ENCODE results near the gene SYTL1. TPM values are rescaled to one million over a fixed set of nuclear protein-coding genes. Genes with fewer than 3 reads are reported as not detected.

Gene SYTL1
- total RNA-seq, 1 donor from 2014 or later: not detected

- no peak for DNase-seq
Measured at GRCh38 chr1:27364696-27365371, 23.0 kb downstream of the SYTL1 start.

GRCh38 chr1:27365372-27366112 is 23.7 kb downstream of the SYTL1 start:
- DNase-seq: peak; percentile 90

DNA sequence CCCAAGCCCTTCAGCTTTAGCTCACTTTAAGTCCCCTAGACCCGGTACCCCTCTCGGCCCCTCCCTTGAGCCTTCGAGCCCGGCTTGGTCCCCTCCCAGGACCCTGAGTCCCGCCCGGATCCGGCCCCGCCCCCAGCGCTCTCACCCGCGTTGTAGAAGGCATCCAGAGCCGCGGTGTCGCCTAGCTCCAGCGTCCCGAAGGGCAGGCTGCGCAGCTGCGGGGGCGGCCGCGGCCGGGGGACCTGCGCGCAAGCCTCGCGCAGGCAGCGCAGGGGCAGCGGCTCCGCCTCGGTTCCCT is 24.2 kb downstream of the SYTL1 start:
- peak; percentile 81 for DNase-seq

GRCh38 chr1:27366411-27367159 is 24.8 kb downstream of the SYTL1 start, which contains the start of gene MAP3K6:
Gene MAP3K6 (minus strand): TSS chr1:27366961. CDS start chr1:27366597, 364 bp downstream.
- peak; percentile 79 for DNase-seq

- DNase-seq: no peak
Measured at GRCh38 chr1:27367160-27367650, 25.4 kb downstream of the SYTL1 start.

- peak; percentile 46 for DNase-seq
Measured at GRCh38 chr1:27368869-27369582, 27.2 kb downstream of the SYTL1 start.

GRCh38 chr1:27372022-27372807 is 30.4 kb downstream of the SYTL1 start:
- DNase-seq: no peak

DNA sequence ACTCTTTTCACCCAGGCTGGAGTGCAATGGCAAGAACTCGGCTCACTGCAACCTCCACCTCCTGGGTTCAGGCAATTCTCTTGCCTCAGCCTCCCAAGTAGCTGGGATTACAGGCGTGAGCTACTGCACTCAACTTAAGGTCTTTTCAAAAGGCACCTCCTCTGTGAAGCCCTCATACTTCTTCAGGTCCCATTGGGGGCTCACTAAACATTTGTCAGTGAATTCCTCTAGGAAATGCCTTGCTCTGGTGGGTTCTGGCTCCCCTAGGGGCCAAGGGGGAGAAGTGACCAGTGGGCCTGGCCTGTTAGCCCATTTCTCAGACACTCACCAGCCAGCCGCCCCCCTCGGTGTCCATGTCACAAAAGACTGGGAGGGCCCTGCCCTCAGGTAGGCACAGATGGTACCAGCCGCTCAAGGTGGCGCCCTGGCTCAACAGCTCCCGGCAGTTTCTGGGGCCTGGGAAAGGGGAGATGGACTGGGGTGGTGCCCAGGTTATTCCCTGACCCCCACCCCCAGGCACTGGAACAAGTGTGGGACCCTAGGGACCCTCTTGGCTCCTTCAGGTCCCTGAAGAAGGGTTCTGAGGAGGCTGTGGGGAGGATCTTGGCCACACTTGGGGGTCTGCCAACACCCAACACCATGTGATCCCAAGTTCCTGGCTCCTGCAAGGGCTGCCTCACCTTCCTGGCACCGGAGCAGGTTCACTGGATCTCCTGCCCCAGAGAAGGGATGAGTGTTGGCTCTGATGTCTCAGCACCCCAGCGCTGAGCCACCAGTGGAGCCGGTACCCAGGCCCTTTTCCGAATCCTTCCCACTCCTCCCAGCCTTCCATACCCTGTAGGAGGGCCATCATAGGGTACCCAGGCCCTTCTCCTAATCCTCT is 31.2 kb downstream of the SYTL1 start:
- DNase-seq: no peak

DNA sequence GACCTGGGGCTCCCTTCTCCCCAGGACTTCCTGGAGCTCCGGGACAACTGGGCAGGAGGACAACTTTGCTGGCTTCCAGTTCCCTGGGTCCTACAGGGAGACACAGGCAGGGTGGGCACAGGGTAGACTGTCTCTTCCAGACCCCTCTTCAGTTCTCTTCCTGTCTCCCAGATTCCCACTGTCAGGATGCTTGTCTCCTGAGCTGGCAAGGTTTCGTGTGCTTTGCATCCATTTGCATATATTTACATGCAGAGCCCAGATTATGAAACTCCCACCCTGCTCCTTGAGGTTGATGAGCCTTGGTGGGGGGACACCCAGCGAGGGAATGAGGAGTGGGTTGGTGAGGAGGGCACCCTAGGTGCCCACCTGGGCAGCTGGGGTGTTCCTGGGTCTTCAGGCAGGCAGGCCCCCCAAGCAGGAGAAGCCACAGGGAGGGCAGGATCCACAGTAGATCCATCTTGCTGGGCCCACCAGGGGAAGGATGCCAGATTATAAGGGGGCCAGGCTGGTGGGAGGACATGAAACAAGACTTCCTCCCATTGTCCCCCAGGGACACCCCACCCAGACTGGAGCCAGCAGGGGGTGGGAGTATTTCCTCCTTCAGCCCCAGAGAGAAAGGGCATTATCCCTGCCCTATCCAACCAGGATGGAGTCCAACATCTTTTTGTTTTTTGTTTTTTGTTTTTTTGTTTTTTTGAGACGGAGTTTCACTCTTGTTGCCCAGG is 32.7 kb downstream of the SYTL1 start, which contains the start of gene FCN3:
FCN3 (minus strand) TSS at position 463 of the 725 bp plus-strand sequence; CDS start at position 457, 6 bp downstream.
- DNase-seq: no peak

- no peak for DNase-seq
Measured at GRCh38 chr1:27377760-27378495, 36.1 kb downstream of the SYTL1 start.

DNA sequence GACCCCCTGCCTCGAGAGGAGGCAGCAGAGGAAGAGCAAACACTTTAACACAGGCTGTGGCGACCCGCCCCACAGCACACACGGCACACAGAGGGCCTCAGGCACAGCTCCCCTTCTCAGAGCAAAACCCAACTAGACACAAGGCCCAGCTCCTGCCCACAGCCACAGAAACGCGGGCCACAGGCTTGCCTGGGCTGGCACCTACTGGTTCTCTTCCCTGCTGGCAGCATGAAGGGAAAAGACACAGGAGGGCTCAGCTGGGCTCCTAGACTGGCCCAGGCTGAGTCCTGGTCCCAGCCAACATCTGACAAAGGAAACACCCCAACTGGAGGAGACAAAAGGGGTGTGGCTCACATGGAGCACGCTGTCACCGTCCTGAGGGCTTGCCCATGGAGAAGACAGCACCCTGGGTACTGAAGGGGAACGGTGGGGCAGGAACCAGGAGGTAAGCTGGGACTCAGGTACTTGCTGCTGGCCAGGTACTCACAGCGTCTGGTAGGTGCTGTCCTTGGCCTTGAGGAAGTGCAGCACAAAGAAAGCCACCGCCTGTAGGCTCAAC is 37.8 kb downstream of the SYTL1 start:
- no peak for DNase-seq

- DNase-seq: no peak
Measured at GRCh38 chr1:27380224-27380623, 38.4 kb downstream of the SYTL1 start.

DNA sequence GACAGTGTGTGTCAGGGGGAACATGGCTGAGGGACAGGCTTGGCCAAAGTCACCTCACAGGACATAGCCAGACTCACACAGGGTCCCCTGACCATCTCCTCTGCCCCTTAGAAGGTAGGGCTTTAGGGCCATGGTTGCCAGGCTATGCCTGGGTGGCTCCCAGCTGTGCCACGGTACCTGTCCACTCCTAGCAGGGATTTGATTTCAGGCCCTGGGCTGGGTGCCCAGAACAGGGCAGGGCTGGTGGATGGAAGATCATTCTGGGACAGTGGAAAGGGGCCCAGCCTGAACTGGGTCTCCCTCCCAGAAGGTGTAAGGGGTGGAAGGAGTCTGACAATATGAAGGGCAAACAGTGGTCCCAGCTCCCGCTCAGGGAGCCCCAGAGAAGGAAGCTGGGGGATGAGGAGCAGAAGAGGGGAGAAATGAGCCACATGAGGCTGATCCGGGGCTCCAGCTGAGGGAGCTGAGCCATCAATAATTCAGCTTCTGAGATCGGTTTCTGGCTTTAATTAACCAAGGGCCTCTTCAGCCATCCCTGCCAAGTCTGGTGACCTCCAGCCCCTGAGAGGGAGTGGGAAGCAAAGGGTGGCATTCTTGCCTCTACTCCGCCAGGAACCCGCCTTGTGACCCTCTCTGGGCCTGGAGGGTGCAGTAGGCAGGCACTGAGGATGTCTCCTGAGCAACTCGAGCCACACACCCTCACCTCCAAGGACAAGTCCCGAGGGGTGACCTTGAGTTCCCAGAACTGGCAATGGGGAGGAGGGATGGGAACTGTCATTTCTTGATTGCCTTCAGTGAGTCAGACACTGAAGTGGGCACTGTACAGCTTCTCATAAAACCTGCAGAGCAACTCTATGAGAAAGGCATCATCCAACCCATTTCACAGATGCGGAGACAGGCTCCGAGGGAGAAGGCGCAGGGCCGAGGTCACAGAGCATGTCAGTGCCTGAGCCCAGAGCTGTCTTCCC is 39.2 kb downstream of the SYTL1 start:
- DNase-seq: no peak

- DNase-seq: no peak
Measured at GRCh38 chr1:27381969-27382762, 40.3 kb downstream of the SYTL1 start.

- no peak for DNase-seq
Measured at GRCh38 chr1:27383039-27383605, 41.3 kb downstream of the SYTL1 start, which contains the start of gene CD164L2. Gene CD164L2 (minus strand): TSS chr1:27383333. CDS start chr1:27383239, 94 bp downstream.

DNA sequence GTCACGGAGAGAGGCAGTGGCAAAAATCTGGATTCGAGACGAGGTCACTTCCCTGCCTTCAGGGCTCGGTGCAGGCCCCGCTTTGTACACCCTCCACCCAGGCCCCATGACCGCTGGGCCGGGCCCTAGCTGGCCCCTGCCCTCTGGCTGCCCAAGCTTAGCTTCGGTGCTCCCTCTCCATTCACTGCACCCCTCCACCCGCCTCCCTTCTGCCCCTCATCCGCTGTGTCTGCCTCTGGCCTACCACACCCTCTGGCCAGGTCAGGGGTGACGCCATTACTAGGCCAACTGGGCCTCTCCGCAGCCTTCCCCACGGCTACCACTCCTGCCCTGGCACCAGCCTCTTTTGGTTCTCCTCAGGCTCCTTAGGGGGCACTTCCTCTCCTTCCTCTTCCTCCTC is 41.8 kb downstream of the SYTL1 start:
- DNase-seq: no peak

All from dermis blood vessel endothelial cell (primary cell).